22Rv1 (cell line): ENCODE measurements around the gene ALPI.

Source experiments
- H3K27ac ChIP-seq: fragments of 450-650 bp; 2 replicates; pipeline ENCODE4 v1.5.1; 2017
- CTCF ChIP-seq: fragments of 450-650 bp; IDR thresholded peaks from 2 replicates; pipeline ENCODE4 v1.5.1; 2017; ENCODE audit warnings: mild to moderate bottlenecking
- ZFX ChIP-seq: fragments of 450-650 bp; IDR thresholded peaks from 2 replicates; pipeline ENCODE4 v1.6.1; 2017; ENCODE audit warnings: antibody characterized with exemption, borderline replicate concordance

Gene ALPI

GRCh38 chr2:232466221-232466620 lies 10.3 kb downstream of the ALPI start:
- no peak overlapping the region for H3K27ac ChIP-seq
- TF ChIP-seq ZFX, result no peak
- no peak for TF ChIP-seq CTCF

GRCh38 chr2:232473467-232473890 lies 17.5 kb downstream of the ALPI start:
- no peak overlapping the region for H3K27ac ChIP-seq
- TF ChIP-seq CTCF, result no peak
- no peak for TF ChIP-seq ZFX

GRCh38 chr2:232476045-232476444 lies 20.1 kb downstream of the ALPI start:
- TF ChIP-seq ZFX (no peak), CTCF (no peak)

GRCh38 chr2:232476791-232477190 lies 20.8 kb downstream of the ALPI start:
- H3K27ac ChIP-seq, result no peak overlapping the region

More at GRCh38 chr2:232476045-232476444, 20.1 kb downstream of the ALPI start:
- H3K27ac ChIP-seq, result no peak overlapping the region

GRCh38 chr2:232477751-232478510 lies 22.0 kb downstream of the ALPI start:
- no peak overlapping the region for H3K27ac ChIP-seq
- TF ChIP-seq CTCF (no peak), ZFX (no peak)

More at GRCh38 chr2:232476791-232477190, 20.8 kb downstream of the ALPI start:
- no peak for TF ChIP-seq CTCF
- no peak for TF ChIP-seq ZFX

- TF ChIP-seq ZFX (no peak), CTCF (no peak)
- H3K27ac ChIP-seq, result no peak overlapping the region
These were observed 22.8 kb downstream of the ALPI start for GRCh38 chr2:232478571-232479340.
